GM23248 (cell line): ENCODE results near the gene LYRM4.

Experiments
- EZH2 ChIP-seq: fragments of 200-600 bp; sonication (generic); IDR thresholded peaks from 2 replicates; pipeline ENCODE4 v1.6.1; 2018; ENCODE audit warnings: antibody characterized with exemption, mild to moderate bottlenecking; ENCODE audit not compliant: insufficient read depth, poor library complexity, severe bottlenecking
- EZH2phosphoT487 ChIP-seq: fragments of 200-600 bp; sonication (generic); IDR thresholded peaks from 2 replicates; pipeline ENCODE4 v1.6.1; 2018; ENCODE audit warnings: antibody characterized with exemption, moderate library complexity, mild to moderate bottlenecking, low read depth; ENCODE audit not compliant: insufficient read depth

GRCh38 chr6:5084360-5084780 is 176.4 kb downstream of the LYRM4 start:
- TF ChIP-seq EZH2 (no peak), EZH2phosphoT487 (no peak)
